Spleen (tissue), 11 donors: ENCODE data around the gene ACP2. TPM values are rescaled to one million over a fixed set of nuclear protein-coding genes. Genes with fewer than 3 reads are reported as not detected.

Source experiments
- DNase-seq: peaks from one replicate; pipeline ENCODE4 v3.0.0-alpha.2; 2020
- H3K27ac ChIP-seq, 8 donors: fragments of 200-600 bp; sonication (generic) in 7 of 8; 1 replicate in 4 of 8; 2 replicates in 4 of 8; pipeline versions ENCODE4 v1.5.0 to v1.8.0; 2016 to 2021; ENCODE audit warnings: inconsistent platforms in 4 of 8, mild to moderate bottlenecking in 4 of 8, moderate library complexity in 1 of 8
- H3K27me3 ChIP-seq, 7 donors: fragments of 200-600 bp; sonication (generic) in 6 of 7; replicated peaks in 1 of 7; 1 replicate in 4 of 7; 2 replicates in 3 of 7; pipeline versions ENCODE4 v1.5.0 to v1.8.0; 2016 to 2021; ENCODE audit warnings: inconsistent platforms in 3 of 7, mild to moderate bottlenecking in 1 of 7
- H3K36me3 ChIP-seq, 6 donors: fragments of 200-600 bp; sonication (generic) in 5 of 6; 1 replicate in 4 of 6; 2 replicates in 2 of 6; pipeline versions ENCODE4 v1.5.0 to v1.8.0; 2016 to 2021; ENCODE audit warnings: inconsistent platforms in 2 of 6
- H3K4me1 ChIP-seq, 6 donors: fragments of 200-600 bp; sonication (generic) in 5 of 6; 1 replicate in 3 of 6; 2 replicates in 3 of 6; pipeline versions ENCODE4 v1.5.0 to v1.8.0; 2016 to 2021; ENCODE audit warnings: inconsistent platforms in 3 of 6
- H3K4me3 ChIP-seq, 8 donors: fragments of 200-600 bp; sonication (generic) in 7 of 8; 1 replicate in 4 of 8; 2 replicates in 4 of 8; pipeline versions ENCODE4 v1.5.0 to v1.8.0; 2016 to 2021; ENCODE audit warnings: inconsistent platforms in 4 of 8, mild to moderate bottlenecking in 4 of 8, moderate library complexity in 2 of 8
- H3K9me3 ChIP-seq, 8 donors: fragments of 200-600 bp; sonication (generic) in 7 of 8; 1 replicate in 4 of 8; 2 replicates in 4 of 8; pipeline versions ENCODE4 v1.5.0 to v1.8.0; 2016 to 2021; ENCODE audit warnings: inconsistent platforms in 4 of 8
- POLR2A ChIP-seq, 3 donors: fragments of 450-650 bp; IDR thresholded peaks; one replicate each; pipeline ENCODE4 v1.5.1; 2017; ENCODE audit warnings: antibody characterized with exemption in 3 of 3, mild to moderate bottlenecking in 1 of 3
- POLR2AphosphoS5 ChIP-seq, 3 donors: sonication (generic); formaldehyde crosslinking; IDR thresholded peaks; one replicate each; pipeline ENCODE4 v1.5.1; 2017; ENCODE audit warnings: antibody characterized with exemption in 3 of 3
- WGBS, 5 donors: extraction: QIAGEN DNeasy Blood & Tissue Kit in 3 of 5; methylation state at CpG; one replicate each; pipeline versions ENCODE4 v1.1.5 to v1.1.7; 2013 to 2018; 5-methylcytosine and 5-hydroxymethylcytosine counted together
- intact Hi-C: fragments of 100-400 bp; cut with DNase I; formaldehyde crosslinking; loops from one replicate; pipeline ENCODE4 v1.15.0; 2023; ENCODE audit warnings: low total_unique reads
- polyA plus RNA-seq, 3 donors: library from polyadenylated mRNA; stranded (reverse); fragments of 200-250 nt; gene quantifications; one replicate each; pipeline ENCODE4 v1.2.1, GENCODE V29; 2013
- total RNA-seq, 7 donors: library from RNA; depleted of rRNA in 3 of 7; stranded (reverse); fragments of >200 nt in 3 of 7; fragmentation: NEBNext Ultra II Directional in 4 of 7; extraction: Animal tissue kit (Norgen Biotek cat#: 25700) in 4 of 7; gene quantifications; one replicate each; pipeline versions ENCODE4 v1.1.0 to v1.2.1, GENCODE V29; 2016 to 2021
- TF ChIP-seq, protein P1 (sequence below), 11 experiments: fragments of 200-600 bp in 7 of 11; fragments of 450-650 bp in 4 of 11; sonication (generic) in 4 of 11; IDR thresholded peaks in 8 of 11; conservative IDR thresholded peaks in 3 of 11; 1 replicate in 7 of 11; 2 replicates in 4 of 11; pipeline versions ENCODE4 v1.4.0 to v1.8.0; 2016 to 2021; ENCODE audit warnings: antibody characterized with exemption in 11 of 11, inconsistent platforms in 4 of 11, mild to moderate bottlenecking in 1 of 11
- donor health status: healthy with polysubstance abuse.
- donor health status: DM: no; HTN: no; CAD: no; lungs with moderate emphysema.
- donor health status: DM: no; HTN: no; CAD: no.
- donor health status: Bipolar disorder and iron deficiency.
- donor health status: healthy.
- donor health status: DM: no; HTN: no; CAD: no.
- donor health status: DM: yes; HTN: yes; CAD: no.

The ACP2 gene
- total and polyA plus RNA-seq, 10 donors: 18.9 to 113 (median 52.4) TPM

DNA sequence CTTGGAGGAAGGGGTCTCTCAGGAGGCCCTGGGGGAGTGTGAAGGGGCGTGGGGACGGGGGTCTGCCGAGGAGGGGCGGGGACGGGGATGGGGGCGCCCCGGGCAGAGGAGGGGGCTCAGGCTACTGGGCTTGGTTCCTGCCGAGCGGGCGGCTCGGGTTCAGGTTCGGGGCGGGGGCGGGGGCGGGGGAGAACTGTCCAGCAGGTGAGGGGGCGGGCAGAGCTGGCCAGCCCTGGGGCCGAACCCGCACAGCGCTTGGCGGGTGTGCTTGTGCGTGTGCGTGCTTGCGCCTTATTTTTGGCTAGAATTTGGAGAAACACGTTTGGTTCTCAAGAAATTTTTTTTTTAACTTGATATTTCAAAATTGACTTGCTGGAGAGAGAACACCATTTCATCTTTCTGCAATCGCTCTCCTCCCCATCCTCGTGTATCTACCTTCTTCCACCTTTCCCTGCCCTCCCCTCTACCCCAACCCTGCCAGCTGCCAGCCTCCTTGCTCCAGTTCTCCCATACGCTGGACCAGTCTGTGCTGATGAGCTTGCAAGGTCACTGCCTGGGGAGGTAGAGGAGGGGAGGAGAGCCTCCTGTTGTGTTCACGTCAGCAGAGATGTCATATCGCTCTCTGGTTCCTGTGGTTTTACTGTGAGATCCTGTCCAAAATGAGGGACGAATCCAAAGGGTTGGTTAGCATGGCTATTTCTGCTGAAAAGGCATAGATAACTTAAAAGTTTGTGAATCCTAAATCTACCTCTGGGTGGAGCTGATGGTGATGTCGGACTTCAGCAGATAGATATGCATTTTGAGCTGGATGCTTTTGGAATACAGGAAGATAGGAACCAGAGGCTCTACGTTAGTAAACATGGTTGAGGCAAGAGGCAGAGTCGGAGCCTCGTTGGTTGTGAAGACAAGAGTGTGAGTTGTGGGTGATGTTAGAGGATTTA, 22.0 kb upstream of the ACP2 start:
- Histone ChIP-seq H3K27ac (peak overlapping the region; percentile 96 to 99 (median 98)), H3K36me3 (peaks cover 0 to 21% (median 14%) of the 10 kb centered on the region in 6 donors), H3K27me3 (no peaks in the 10 kb centered on the region), H3K4me3 (peak overlapping the region; percentile 60 to 93 (median 72)), H3K9me3 (no peaks in the 10 kb centered on the region), H3K4me1 (peaks cover 30 to 70% (median 56%) of the 10 kb centered on the region in 6 donors)
- intact Hi-C loops: no loop called here
- 1 to 2% (median 1%) methylated on average over 22 to 34 of the region's 34 CpGs for WGBS, 5 donors
- TF ChIP-seq POLR2A (IDR thresholded peaks at IDR 0.05) (no peak), POLR2AphosphoS5 (IDR thresholded peaks at IDR 0.05) (peak in 2 of 3 donors; percentile 23 to 52)
- DNase-seq: peak; percentile 79

DNA sequence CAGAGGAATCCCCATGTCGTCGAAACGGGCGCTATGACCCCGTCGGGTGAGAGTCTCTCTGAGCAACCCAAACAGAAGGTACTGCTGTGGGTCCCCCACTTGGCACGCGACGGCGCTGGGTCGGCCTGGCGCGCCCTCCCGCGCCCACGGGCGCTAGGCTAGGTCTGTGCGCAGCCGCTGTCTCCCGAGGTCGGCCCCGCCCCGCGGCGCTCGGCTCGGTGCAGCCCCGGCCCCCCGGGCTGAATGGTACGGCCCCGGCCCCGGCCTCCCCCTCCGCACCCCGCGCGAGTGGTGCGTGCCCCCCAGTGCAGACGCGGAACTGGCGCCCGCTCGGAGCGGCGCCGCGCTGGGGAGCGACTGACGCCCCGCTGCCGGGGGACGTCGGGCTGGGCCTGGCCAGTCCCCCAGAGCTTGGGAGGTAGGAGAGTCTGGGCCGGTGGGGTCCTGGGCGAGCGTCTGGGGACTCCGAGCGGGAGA, 21.3 kb upstream of the ACP2 start, which contains the start of gene MADD:
MADD (plus strand) TSS at position 305 of the 477 bp plus-strand sequence.
- intact Hi-C loops: no loop called here
- peak within 1 kb of the TSS; percentile 60 to 93 (median 72) for H3K4me3 ChIP-seq
- peaks cover 0 to 14% (median 7%) of the 10 kb centered on the region in 6 donors for H3K36me3 ChIP-seq
- peak within 1 kb of the TSS; percentile 96 to 99 (median 98) for H3K27ac ChIP-seq
- DNase-seq: peak; percentile 99
- peaks cover 30 to 78% (median 63%) of the 10 kb centered on the region in 6 donors for H3K4me1 ChIP-seq
- TF ChIP-seq, protein P1, sequence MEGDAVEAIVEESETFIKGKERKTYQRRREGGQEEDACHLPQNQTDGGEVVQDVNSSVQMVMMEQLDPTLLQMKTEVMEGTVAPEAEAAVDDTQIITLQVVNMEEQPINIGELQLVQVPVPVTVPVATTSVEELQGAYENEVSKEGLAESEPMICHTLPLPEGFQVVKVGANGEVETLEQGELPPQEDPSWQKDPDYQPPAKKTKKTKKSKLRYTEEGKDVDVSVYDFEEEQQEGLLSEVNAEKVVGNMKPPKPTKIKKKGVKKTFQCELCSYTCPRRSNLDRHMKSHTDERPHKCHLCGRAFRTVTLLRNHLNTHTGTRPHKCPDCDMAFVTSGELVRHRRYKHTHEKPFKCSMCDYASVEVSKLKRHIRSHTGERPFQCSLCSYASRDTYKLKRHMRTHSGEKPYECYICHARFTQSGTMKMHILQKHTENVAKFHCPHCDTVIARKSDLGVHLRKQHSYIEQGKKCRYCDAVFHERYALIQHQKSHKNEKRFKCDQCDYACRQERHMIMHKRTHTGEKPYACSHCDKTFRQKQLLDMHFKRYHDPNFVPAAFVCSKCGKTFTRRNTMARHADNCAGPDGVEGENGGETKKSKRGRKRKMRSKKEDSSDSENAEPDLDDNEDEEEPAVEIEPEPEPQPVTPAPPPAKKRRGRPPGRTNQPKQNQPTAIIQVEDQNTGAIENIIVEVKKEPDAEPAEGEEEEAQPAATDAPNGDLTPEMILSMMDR (IDR thresholded peaks at IDR 0.05 in 8 of 11, conservative IDR thresholded peaks at IDR 0.05 in 3 of 11): peak in 1 of 11 experiments; percentile 11
- TF ChIP-seq POLR2A (IDR thresholded peaks at IDR 0.05): peak in 2 of 3 donors; percentile 45 to 69
- peak; percentile 89 to 93 (median 90) for TF ChIP-seq POLR2AphosphoS5 (IDR thresholded peaks at IDR 0.05)
- WGBS, 5 donors: 0% methylated on average over 5 to 57 of the region's 57 CpGs; no CpG with 5 or more reads in 1 of the 5 donors
- no peaks in the 10 kb centered on the region for H3K27me3 ChIP-seq
- no peaks in the 10 kb centered on the region for H3K9me3 ChIP-seq

DNA sequence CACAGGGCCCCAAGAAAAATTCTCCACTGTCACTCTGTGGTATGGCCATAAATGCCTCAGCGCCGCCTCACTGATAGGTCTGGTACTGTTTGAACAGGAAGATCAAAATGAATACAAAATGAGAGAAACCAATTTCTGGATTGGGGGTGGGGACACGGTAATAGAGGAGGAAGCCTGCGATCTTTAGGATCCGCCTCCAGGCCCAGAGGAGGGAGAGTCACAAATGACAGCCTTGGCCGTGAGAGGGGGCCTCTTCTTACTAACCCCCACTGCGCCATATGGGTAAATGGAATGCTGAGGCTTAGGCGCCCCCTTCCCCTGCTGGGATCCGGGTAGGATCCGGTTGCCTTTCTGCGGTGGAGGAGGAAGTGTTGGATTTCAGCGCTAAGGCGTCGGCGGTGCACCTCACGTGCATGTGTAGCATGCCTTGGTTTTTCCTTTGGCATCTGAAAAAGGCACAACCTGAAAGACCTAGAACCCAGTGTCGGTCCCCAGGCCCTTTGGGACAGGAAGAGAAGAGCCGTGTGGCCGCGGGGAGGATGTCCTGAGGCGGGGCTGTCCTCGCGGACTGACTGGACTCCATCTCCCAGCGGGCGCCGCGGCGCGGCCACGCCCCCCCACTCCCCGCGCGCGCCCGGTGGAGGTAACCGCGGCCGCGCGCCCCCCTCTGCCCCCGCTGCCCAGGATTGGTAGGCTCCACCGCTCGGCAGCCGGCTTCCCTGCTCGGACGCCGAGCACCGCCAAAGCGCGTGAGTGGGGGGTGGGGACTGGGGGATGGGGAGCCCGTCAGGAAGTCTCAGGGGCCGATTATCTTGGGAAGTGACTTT, 20.6 kb upstream of the ACP2 start:
- H3K4me1 ChIP-seq: peaks cover 30 to 84% (median 64%) of the 10 kb centered on the region in 6 donors
- H3K36me3 ChIP-seq: peaks cover 0 to 7% (median under 1%) of the 10 kb centered on the region in 6 donors
- peak overlapping the region; percentile 60 to 93 (median 72) for H3K4me3 ChIP-seq
- H3K27me3 ChIP-seq: no peaks in the 10 kb centered on the region
- peak; percentile 2 to 74 (median 68) for TF ChIP-seq POLR2AphosphoS5 (IDR thresholded peaks at IDR 0.05)
- TF ChIP-seq, protein P1 (IDR thresholded peaks at IDR 0.05 in 8 of 11, conservative IDR thresholded peaks at IDR 0.05 in 3 of 11): peak in 7 of 11 experiments; percentile 5 to 45 (median 22)
- TF ChIP-seq POLR2A (IDR thresholded peaks at IDR 0.05): no peak
- DNase-seq: peak; percentile 97
- 0 to 1% (median 1%) methylated on average over 16 to 52 of the region's 52 CpGs for WGBS, 5 donors
- H3K9me3 ChIP-seq: no peaks in the 10 kb centered on the region
- intact Hi-C loops: no loop called here
- peak overlapping the region; percentile 96 to 99 (median 98) for H3K27ac ChIP-seq

DNA sequence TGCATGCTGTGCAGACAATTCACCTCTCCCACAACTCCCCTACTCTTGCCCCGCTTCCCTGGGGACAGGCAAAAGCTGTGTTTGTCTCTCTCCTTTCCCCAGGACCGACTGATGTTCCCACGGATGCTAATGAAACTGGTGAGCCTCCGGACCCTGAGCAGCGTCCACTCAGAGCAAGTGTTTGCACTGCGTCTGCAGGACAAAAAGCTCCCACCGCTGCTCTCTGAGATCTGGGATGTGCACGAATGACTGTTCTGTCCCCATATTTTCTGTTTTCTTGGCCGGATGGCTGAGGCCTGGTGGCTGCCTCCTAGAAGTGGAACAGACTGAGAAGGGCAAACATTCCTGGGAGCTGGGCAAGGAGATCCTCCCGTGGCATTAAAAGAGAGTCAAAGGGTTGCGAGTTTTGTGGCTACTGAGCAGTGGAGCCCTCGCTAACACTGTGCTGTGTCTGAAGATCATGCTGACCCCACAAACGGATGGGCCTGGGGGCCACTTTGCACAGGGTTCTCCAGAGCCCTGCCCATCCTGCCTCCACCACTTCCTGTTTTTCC, 19.9 kb upstream of the ACP2 start:
- Histone ChIP-seq H3K27me3 (no peaks in the 10 kb centered on the region), H3K36me3 (peaks cover 0 to 5% (median 0%) of the 10 kb centered on the region in 6 donors), H3K4me1 (peaks cover 30 to 80% (median 62%) of the 10 kb centered on the region in 6 donors), H3K27ac (peak overlapping the region; percentile 96 to 99 (median 98)), H3K9me3 (no peaks in the 10 kb centered on the region), H3K4me3 (peak overlapping the region in 7 of 8 donors; percentile 63 to 93 (median 72))
- DNase-seq: peak; percentile 78
- no peak for TF ChIP-seq POLR2A (IDR thresholded peaks at IDR 0.05)
- 33 to 43% (median 40%) methylated on average over 13 of the region's 13 CpGs for WGBS, 5 donors
- intact Hi-C loops: no loop called here
